D721Med (cell line): ENCODE data around the gene TSPAN7.

ENCODE experiments used
- DNase-seq: peaks from one replicate; pipeline ENCODE4 v3.0.0; 2011; ENCODE audit warnings: low spot score; ENCODE audit not compliant: insufficient read length
- FAIRE-seq: peaks from 2 replicates; lab custom pipeline; 2011; peaks lifted over from hg19 to GRCh38; lab: Jason Lieb, UNC
- CTCF ChIP-seq: IDR thresholded peaks from 2 replicates; pipeline ENCODE4 v1.5.1; 2012; ENCODE audit warnings: mild to moderate bottlenecking, control low read depth; ENCODE audit not compliant: insufficient read depth; ENCODE audit errors: missing control alignments

The TSPAN7 gene

GRCh38 chrX:38651625-38652601, 90.6 kb downstream of the TSPAN7 start:
- no peak for DNase-seq
- TF ChIP-seq CTCF: no peak
- FAIRE-seq: no peak

GRCh38 chrX:38652934-38653442, 91.6 kb downstream of the TSPAN7 start:
- DNase-seq (no peak), FAIRE-seq (no peak)
- no peak for TF ChIP-seq CTCF

- peak; percentile 43 for TF ChIP-seq CTCF
- DNase-seq (no peak), FAIRE-seq (peak; percentile 95)
Measured at GRCh38 chrX:38654302-38654701, 93.0 kb downstream of the TSPAN7 start.

GRCh38 chrX:38656350-38656915, 95.1 kb downstream of the TSPAN7 start:
- no peak for DNase-seq
- peak; percentile 63 for FAIRE-seq
- no peak for TF ChIP-seq CTCF

- FAIRE-seq: no peak
- TF ChIP-seq CTCF: no peak
- no peak for DNase-seq
Measured at GRCh38 chrX:38657562-38657961, 96.2 kb downstream of the TSPAN7 start.

- DNase-seq: no peak
- FAIRE-seq: no peak
Measured at GRCh38 chrX:38660395-38661102, 99.2 kb downstream of the TSPAN7 start.

More at GRCh38 chrX:38660395-38661102, 99.2 kb downstream of the TSPAN7 start:
- no peak for TF ChIP-seq CTCF
